Fibroblast of skin of left biceps (primary cell): ENCODE data around the gene TFCP2L1.

Experiments used
- DNase-seq, 2 experiments: peaks; one replicate each; pipeline ENCODE4 v3.0.0-alpha.2; 2013; ENCODE audit warnings: low read depth in 2 of 2

TFCP2L1 gene

GRCh38 chr2:121219866-121220265 lies 65.1 kb downstream of the TFCP2L1 start:
- no peak for DNase-seq

GRCh38 chr2:121218386-121218938 lies 66.5 kb downstream of the TFCP2L1 start:
- DNase-seq = no peak

DNA sequence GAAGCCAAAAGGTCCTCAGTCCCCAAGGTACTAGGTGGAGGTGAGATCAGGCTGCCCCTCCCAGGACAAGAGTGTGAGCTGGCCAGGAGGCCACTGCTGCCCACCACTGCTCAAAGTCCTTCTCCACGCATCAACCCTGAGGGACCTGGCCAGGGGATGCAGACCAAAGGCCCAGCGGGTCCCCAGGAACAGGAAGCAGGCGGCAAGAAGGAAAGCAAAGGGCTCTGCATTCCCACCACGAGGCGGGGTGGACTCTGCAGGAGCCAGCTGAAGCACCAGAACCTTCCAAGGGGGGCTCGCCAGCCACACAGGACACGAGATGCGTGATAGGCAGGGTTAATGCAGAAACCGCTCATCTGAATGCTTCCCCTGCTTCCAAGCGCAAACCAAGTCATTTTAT lies 67.4 kb downstream of the TFCP2L1 start:
- no peak for DNase-seq

DNA sequence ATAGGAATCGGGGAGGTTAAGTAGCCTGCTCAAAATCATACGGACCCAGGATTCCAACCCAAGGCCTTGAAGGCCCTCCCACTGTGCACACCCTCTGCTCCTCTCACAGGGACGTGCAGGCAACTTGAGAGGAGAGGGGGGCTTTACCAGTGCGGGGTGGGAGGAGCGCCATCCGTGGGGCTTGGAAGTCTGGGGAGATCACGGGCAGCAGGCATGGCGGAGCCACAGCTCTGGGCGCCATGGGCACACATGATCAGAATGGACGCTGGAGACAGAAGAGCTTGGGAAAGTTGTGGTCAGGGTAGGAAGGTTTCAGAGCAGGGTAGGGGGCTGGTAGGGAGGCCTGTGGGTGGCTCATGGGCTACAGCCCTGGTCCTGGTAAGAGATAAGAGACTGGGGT lies 70.7 kb downstream of the TFCP2L1 start:
- DNase-seq = no peak

GRCh38 chr2:121213386-121213785 lies 71.6 kb downstream of the TFCP2L1 start:
- DNase-seq = no peak

GRCh38 chr2:121212661-121213325 lies 72.2 kb downstream of the TFCP2L1 start:
- no peak for DNase-seq

- DNase-seq = no peak
Measured at GRCh38 chr2:121211689-121212151, 73.3 kb downstream of the TFCP2L1 start.

- DNase-seq = no peak
Measured at GRCh38 chr2:121211251-121211650, 73.8 kb downstream of the TFCP2L1 start.

- no peak for DNase-seq
Measured at GRCh38 chr2:121210691-121211090, 74.3 kb downstream of the TFCP2L1 start.

DNA sequence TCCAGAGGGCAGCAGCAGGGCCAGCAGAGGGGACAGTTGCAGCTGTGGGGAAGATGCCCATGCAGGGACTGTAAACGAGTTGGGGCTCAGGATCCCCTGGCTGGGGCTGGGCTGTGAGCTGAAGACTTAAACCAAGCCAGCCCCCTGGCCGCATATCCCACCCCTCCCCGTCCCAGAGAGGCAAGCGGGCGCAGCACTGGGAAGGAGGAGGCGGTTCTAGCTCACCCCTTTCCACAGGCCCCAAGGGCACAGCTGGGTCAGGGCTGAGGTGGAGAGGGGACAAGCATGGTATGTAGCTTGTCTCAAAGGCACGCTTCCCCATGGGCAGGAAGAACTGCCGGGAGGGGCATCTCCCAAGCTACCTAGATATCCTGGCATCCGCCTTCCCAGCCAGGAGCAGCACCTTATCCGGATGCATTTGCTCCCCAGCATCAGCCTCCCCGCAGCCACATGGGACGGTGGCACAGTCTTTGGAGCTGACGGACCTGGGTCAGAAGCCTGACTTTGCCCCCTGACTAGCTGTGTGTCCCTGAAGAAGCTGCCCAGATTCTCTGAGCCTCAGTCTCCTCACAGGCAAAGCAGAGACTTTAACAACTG lies 75.9 kb downstream of the TFCP2L1 start:
- DNase-seq = no peak

DNA sequence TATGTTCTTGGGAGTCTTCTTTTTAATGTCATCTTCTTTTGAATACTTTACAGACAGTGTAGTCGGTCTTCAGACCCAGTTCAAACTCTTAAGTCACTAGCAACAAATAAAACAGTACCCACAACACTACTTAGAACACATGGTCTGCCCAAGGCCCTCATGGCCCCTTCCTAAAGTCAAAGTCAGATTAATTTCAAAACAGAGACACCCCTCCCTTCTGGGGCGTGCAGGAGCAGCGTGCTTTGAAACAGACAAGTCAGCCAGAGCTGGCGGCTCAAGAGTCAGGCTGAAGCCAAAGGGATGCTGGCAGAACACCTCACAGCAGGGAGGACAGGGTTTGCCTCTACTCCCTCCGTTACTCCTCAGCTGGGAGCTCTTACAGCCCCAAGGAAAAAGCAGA lies 77.5 kb downstream of the TFCP2L1 start:
- DNase-seq = no peak

DNA sequence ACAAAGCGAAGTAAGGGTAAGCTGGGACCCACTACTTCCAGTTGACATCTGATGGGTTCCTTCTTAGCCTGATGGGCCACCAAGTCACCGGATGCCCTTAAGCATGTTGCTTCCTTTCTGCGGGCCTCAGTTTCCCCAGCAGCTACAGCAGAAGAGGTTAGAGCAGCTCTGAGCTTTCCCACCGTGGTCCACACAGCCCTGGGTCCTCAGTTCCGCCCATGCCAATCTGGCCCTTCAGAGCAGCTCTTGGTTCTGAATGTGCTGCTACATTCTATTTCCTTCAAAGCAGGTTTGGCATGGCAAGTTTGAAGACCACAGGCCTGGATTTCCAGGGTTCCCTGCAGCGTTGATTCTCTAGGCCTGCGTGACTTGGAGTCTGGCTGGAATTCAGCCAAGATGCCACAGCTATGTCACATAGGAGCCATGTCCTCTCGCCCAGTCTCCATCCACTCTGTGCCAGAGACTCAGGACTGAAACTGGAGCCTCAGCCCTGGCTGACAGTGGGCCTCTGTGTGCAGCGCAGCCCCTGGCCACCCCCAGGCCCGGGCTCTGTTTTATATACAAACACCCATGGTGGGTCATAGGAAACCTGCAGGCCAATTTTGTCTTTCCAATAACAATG lies 79.6 kb downstream of the TFCP2L1 start:
- DNase-seq = no peak

DNA sequence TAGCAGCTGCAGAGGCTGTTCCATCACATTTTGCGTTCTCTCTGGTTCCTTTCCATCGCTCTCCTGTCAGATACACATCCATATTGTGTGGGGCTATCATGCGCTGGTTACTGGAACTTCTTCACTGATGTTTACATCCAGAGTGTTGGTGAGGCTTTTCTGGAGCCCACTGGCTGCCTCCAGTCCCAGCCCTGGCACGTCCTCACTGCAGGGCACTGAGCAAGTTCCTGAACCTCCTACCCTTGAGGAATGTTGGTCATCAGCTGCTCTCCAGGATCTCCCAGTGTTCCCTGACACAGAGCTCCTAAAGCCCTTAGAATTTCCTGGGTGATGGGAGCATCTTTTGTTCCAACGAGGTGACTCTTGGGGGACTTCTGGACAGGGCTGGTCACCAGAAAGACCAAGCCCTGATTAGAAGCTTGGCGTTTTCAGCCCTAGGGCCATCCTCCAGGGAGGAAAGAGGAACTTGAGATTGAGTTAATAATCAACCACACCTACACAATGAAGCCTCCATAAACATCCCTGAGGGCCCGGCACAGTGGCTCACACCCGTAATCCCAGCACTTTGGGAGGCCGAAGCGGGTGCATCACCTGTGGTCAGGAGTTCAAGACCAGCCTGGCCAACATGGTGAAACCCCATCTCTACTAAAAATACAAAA lies 81.3 kb downstream of the TFCP2L1 start:
- DNase-seq = no peak

DNA sequence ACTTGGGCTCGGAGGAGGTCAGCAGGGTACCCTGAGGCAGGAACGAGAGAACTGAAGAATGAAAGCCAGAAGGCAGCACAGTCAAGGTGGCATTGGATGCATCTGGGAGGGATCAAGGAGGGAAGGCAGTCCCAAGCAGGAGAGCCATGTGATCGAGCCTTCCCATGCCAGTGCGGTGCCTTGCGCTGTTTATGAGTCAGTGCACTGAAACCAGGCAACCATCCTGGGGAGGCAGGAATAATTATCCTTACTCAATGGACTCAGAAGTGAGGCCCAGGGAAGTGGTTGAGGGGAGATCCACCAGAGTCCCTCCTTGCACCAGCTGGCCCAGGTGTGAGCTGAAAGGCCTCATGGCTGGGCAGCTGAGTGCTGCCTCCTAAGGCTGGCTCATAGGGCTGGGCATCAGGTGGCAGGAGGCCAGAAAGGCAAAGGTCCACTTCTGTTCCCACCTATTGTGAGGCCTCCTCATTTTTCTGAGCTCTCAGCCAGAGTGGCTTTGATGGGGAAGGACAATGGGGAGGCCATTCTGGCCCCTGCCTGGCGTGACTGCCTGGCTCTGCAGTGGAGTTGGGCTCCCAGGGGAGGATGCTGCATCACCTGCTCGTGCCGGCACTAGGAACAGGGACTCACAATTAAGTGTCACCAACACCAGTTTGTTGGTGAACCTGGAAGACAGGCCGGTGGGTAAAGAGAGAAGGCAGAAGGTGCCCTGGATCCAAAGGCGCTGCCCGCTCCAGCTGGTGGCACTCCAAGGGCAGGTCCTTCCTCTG lies 82.3 kb downstream of the TFCP2L1 start:
- no peak for DNase-seq

- no peak for DNase-seq
Measured at GRCh38 chr2:121201796-121202195, 83.2 kb downstream of the TFCP2L1 start.

DNA sequence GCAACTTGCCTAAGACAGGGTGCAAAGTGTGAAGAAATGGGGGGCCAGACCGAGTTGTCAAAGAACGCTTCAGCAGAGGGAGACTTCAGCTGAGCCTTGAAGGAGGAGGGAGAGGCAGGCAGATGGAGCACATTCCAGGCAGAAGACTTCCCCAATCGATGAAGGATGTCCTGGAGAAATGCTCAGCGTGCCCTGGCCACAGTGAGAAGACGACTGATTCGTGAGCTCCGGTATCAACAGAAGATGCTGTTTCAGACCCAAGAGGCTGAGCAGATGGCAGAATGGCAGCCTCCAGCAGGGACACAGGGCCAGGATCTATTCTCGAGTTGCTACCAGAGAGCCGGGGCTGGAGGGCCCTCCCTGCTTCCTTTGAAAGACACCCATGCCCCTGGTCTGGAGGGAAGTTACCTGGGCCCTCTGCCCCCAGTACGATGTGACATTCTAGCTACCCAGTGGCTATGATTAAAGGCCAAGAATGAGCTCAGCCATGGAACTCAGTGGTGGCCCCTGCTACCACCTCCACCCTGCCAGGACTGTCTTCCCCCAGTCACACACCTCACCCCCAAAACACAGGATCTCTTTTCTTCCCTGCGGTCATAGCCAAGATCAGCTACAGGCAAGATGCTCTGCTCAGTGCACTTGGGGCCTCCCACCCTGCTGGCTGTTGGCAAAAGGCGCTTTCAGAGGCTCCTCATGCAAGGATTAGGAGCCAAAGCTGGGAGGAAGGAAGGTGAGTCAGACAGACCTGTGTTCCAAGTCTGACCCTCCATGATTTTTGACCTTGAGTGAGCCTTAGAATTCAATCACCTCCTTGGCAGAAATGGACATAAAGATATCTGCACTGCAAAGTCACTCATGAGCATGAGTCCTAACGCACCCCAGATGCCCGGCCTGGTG lies 84.3 kb downstream of the TFCP2L1 start:
- DNase-seq = no peak

DNA sequence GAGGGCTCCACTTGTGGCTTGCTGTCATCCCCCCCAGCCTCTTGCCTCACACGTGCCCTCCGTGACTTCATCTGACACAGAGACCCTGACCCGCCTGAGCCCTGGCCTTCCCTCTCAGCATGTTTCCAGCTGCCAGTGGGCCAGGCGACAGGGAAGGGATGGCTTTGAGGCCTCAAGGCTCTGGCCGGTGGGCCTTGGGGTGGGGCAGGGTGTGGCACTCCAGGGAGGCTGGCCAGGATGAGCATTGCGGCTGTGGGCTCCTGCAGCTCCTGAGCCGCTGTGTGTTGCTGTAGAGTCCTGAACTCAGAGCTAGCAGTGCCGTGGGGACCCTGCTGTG lies 85.0 kb downstream of the TFCP2L1 start:
- DNase-seq = no peak

DNA sequence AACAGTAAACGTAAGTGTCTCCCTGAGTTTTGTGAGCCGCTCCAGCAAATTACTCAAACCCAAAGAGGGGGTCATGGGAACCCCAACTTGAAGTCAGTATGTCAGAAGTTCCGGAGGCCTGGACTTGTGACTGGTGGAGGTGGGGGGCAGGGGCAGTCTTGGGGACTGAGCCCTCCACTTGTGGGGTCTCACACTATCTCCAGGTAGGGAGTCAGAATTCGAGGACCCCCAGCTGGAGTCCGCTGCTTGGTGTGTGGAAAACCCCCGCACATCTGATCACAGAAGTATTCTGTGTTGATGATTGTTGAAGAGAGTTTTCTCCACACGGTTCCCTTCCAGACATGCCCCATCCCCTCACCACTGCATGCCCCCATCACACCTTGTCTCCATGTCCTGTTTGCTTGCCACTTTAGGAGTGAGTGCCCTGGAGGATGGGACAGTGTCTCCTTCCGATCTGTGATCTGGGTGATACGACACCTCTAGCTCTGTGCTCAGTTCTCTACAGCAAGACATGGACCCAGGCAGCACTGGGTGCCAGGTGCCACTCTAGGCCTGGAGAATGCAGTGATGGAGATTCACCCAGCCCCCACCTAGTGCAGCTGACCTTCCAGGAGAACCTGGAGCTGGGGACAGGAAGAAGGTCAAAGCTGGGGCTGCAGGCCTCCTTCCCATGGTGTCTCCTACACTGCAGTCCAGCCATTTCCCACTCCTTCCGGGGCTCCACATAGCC lies 85.6 kb downstream of the TFCP2L1 start:
- no peak for DNase-seq

DNA sequence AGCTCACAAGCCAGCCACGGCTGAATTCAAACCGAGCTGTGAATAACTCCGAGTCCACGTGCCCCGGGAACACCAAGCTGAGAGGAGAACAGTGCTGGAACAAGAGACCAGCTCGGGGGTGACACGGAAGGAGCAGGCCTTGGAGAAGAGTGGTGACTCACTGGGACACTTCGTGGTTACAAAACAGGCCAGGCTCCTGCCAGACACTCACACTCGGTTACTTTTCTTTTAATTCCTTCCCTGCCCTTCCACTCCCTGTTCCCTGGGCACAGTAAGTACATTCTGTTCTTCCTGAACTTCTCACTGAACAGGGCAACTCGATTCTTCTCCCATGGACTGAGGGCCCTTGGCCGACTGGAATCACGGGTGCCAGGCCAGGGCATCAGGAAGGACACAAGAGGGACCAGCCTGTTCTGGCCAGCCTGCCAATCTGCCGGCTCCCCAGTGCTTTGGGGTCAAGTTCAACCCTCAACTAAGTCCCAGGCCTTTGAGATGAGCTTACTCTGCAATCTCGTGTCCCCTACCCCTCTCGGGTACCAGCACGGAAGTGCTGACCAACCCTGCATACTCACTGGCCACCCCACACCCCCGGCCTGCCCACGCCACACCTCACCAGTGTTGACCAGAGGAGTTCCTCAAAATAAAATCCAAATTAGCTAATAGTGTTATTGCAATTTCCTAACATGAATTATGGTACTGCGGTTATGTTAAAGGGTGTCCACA lies 87.5 kb downstream of the TFCP2L1 start:
- DNase-seq = no peak

- no peak for DNase-seq
Measured at GRCh38 chr2:121196849-121197155, 88.2 kb downstream of the TFCP2L1 start.
